ENCODE measurements around the gene STT3A.
"Not testable (repeated sequence)": the region's sequence is repeated elsewhere in the genome, so short reads cannot be mapped to it uniquely, and the experiment has no call there.

Gene STT3A

GRCh38 chr11:125592305-125593113, at the start of gene STT3A:
TSS of gene STT3A (plus strand) at chr11:125592852. CDS start at chr11:125595916, 3,064 bp downstream.
- peak; percentile 96 to 97 for DNase-seq

GRCh38 chr11:125550780-125551179, 41.9 kb upstream of the STT3A start:
- DNase-seq, result no peak

GRCh38 chr11:125551835-125552342, 40.8 kb upstream of the STT3A start:
- DNase-seq, result no peak

- no peak for DNase-seq
These were observed 39.7 kb upstream of the STT3A start for GRCh38 chr11:125552927-125553326.

- no peak for DNase-seq
These were observed 39.3 kb upstream of the STT3A start for GRCh38 chr11:125553357-125553756.

- no peak for DNase-seq
These were observed 38.6 kb upstream of the STT3A start for GRCh38 chr11:125554038-125554437.

- DNase-seq, result no peak
These were observed 32.8 kb upstream of the STT3A start for GRCh38 chr11:125559888-125560287.

- no peak for DNase-seq
These were observed 30.7 kb upstream of the STT3A start for GRCh38 chr11:125561924-125562323.

- no peak for DNase-seq
These were observed 30.2 kb upstream of the STT3A start for GRCh38 chr11:125562430-125562829.

- no peak for DNase-seq
These were observed 28.3 kb upstream of the STT3A start for GRCh38 chr11:125564357-125564756.

GRCh38 chr11:125566235-125566634, 26.4 kb upstream of the STT3A start:
- DNase-seq, result no peak

GRCh38 chr11:125568970-125569914, 23.4 kb upstream of the STT3A start, which contains the start of gene EI24:
TSS of gene EI24 (plus strand) at chr11:125569477. CDS start at chr11:125572528, 3,051 bp downstream.
- DNase-seq, result peak; percentile 84 to 85

GRCh38 chr11:125569915-125570621, 22.6 kb upstream of the STT3A start:
- DNase-seq, result peak in 1 of 2 donors; percentile 6

GRCh38 chr11:125570952-125571351, 21.7 kb upstream of the STT3A start:
- DNase-seq, result no peak

GRCh38 chr11:125572916-125573315, 19.7 kb upstream of the STT3A start:
- DNase-seq, result no peak

- not testable (repeated sequence) for DNase-seq
These were observed 15.5 kb upstream of the STT3A start for GRCh38 chr11:125577181-125577580.

- no peak for DNase-seq
These were observed 13.9 kb upstream of the STT3A start for GRCh38 chr11:125578783-125579182.

GRCh38 chr11:125579811-125580210, 12.8 kb upstream of the STT3A start:
- no peak for DNase-seq

- no peak for DNase-seq
These were observed 9.2 kb upstream of the STT3A start for GRCh38 chr11:125583496-125583895.

- DNase-seq, result no peak
These were observed 7.2 kb upstream of the STT3A start for GRCh38 chr11:125585487-125585886.

GRCh38 chr11:125586623-125587022, 6.0 kb upstream of the STT3A start:
- DNase-seq, result no peak

- no peak for DNase-seq
These were observed 5.2 kb upstream of the STT3A start for GRCh38 chr11:125587480-125587879.

GRCh38 chr11:125588505-125588904, 4.1 kb upstream of the STT3A start:
- DNase-seq, result no peak
